Measurements from ENCODE around the gene ADAM15. TPM values are rescaled to one million over a fixed set of nuclear protein-coding genes. Genes with fewer than 3 reads are reported as not detected.

ADAM15 gene
- total and polyA plus RNA-seq, 2 of the 8 experiments (the other 6 are each of a cell fraction or from before 2014, with no cell fraction given), result 32.9 to 37.6 TPM

DNA sequence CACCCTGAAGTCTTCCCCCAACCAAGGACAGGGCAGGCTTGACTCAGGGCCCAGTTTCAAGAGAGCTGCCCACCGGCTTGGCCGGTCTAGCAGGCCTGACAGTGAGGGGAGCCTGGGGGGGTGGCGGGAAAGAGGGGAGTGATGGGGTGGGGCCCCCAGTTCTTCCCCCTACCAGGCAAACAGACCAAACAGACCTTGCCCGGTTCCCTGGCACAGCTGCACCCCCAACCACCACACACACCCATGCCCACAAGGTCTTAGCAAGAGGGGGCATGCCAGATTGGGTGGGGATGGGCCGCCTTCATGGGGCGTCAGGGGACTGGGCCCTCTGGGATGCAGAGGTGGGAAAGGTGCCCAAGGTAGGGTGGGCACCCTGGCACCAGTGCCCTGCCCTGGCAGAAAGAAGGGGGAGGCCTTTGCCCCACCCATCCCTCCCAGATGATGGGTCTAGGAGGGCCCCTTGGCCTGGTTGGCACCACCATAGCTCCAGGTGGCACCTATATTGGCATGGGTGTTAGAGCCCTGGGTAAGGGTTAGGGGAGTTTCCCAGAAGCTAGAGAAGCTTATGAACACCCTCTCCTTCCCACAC, 39.6 kb upstream of the ADAM15 start:
- H3K4me2 ChIP-seq (ENCODE audit: insufficient read depth in 1 of 2, low read depth in 2 of 2, low read length in 2 of 2), result peak overlapping the region; percentile 50 to 61; a peak in 2 of 4 replicates
- no peak overlapping the region for H3K14ac ChIP-seq (ENCODE audit: insufficient read length)
- no peak overlapping the region for H3K27ac ChIP-seq (ENCODE audit: low read depth, low read length)
- H3K79me2 ChIP-seq (ENCODE audit: control insufficient read depth in 1 of 2, insufficient read depth in 2 of 2, low read length in 2 of 2), result peaks cover 0 to 33% of the 10 kb centered on the region in 2 experiments; a peak in 3 of 4 replicates
- H3K27me3 ChIP-seq (replicated peaks in 1 of 4; ENCODE audit: control insufficient read depth in 3 of 4, extremely low read depth in 1 of 4, insufficient read depth in 3 of 4, low read length in 3 of 4), result no peaks in the 10 kb centered on the region
- ChIA-PET CTCF (ENCODE audit: partially characterized antibody) (interaction anchor here (1.1 to 18.6 kb wide), 4 partner anchors 14 to 105 kb away, joined by 3 to 354 read pairs (median 130); partner anchors contain the start of genes ADAM15, CKS1B, LENEP and ZBTB7B), POLR2A (ENCODE audit: partially characterized antibody) (interaction anchor here (0.6 to 14.8 kb wide), 10 partner anchors 6 to 69 kb away, joined by 3 to 128 read pairs (median 6); partner anchors contain the start of genes CKS1B, FLAD1, LENEP and SHC1)
- H3K4me3 ChIP-seq (ENCODE audit: extremely low read depth in 1 of 4, insufficient read depth in 2 of 4, low read depth in 3 of 4, low read length in 4 of 4), result no peak overlapping the region
- no peak overlapping the region for H2BK20ac ChIP-seq (ENCODE audit: low read length)
- WGBS, 2 experiments (ENCODE audit: extremely low coverage in 1 of 2, insufficient coverage in 1 of 2, insufficient read length in 1 of 2, insufficient replicate concordance in 2 of 2, low coverage in 1 of 2, low lambda C conversion rate in 2 of 2, missing lambda C conversion rate in 1 of 2), result 93% methylated on average over 3 of the region's 6 CpGs; no CpG with 5 or more reads in 1 of the 2 experiments
- H3K4me1 ChIP-seq (replicated peaks in 1 of 4; ENCODE audit: control insufficient read depth in 3 of 4, insufficient read depth in 4 of 4, low read length in 3 of 4), result peaks cover 8 to 47% (median 34%) of the 10 kb centered on the region in 4 experiments
- H4K5ac ChIP-seq (ENCODE audit: insufficient read length, low read depth, low read length), result peak overlapping the region; percentile 53
- no peak overlapping the region for H3K9ac ChIP-seq (replicated peaks in 1 of 4; ENCODE audit: extremely low read depth in 1 of 4, low read depth in 3 of 4, low read length in 3 of 4)
- H3K4ac ChIP-seq (replicated peaks; ENCODE audit: insufficient read length, low read depth, low read length), result no peak overlapping the region
- H3K18ac ChIP-seq (ENCODE audit: extremely low read depth, low read length), result peak overlapping the region; percentile 87; the same call in 1 of the 2 replicates
- no peak for DNase-seq (ENCODE audit: low read depth in 1 of 2, low spot score in 2 of 2)
- peak overlapping the region; percentile 94; the same call in 1 of the 2 replicates for H2BK12ac ChIP-seq (ENCODE audit: low read depth, low read length)
- FAIRE-seq, result no peak
- no peaks in the 10 kb centered on the region; the same call in 1 of the 2 replicates for H3K23me2 ChIP-seq (ENCODE audit: low read depth, low read length)
- peak overlapping the region; percentile 34 for H4K91ac ChIP-seq (replicated peaks; ENCODE audit: insufficient read length, low read length)
- peak overlapping the region; percentile 15; the same call in 1 of the 2 replicates for H4K8ac ChIP-seq (ENCODE audit: extremely low read depth, insufficient read depth, low read length)
- peaks cover 15% of the 10 kb centered on the region for H3K79me1 ChIP-seq (ENCODE audit: low read depth, low read length)
- 0 out of 2 replicates have a peak overlapping the region, but pooled peaks have one; percentile 87 for H2BK5ac ChIP-seq (ENCODE audit: low read depth, low read length)
- peak overlapping the region; percentile 53; the same call in 1 of the 2 replicates for H2BK15ac ChIP-seq (ENCODE audit: low read length)
- H2AK5ac ChIP-seq (ENCODE audit: low read depth, low read length), result 0 out of 2 replicates have a peak overlapping the region, but pooled peaks have one; percentile 33
- H2BK120ac ChIP-seq (replicated peaks; ENCODE audit: low read depth, low read length), result peak overlapping the region; percentile 33
- H2AFZ ChIP-seq (ENCODE audit: low read length), result no peak overlapping the region
- H4K20me1 ChIP-seq (replicated peaks in 1 of 2; ENCODE audit: control insufficient read depth in 1 of 2, insufficient read depth in 2 of 2, low read length in 2 of 2), result peaks cover 0 to 9% of the 10 kb centered on the region in 2 experiments
- H3K9me3 ChIP-seq (ENCODE audit: insufficient read depth in 2 of 2, low read depth in 1 of 2, low read length in 1 of 2), result no peaks in the 10 kb centered on the region
- no peak overlapping the region for H3K23ac ChIP-seq (ENCODE audit: insufficient read length)
- peaks cover 0 to 25% (median 13%) of the 10 kb centered on the region in 4 experiments; a peak in 4 of 8 replicates for H3K36me3 ChIP-seq (ENCODE audit: control insufficient read depth in 2 of 4, insufficient read depth in 4 of 4, low read length in 3 of 4)
- no peak overlapping the region for H3K56ac ChIP-seq (replicated peaks; ENCODE audit: insufficient read length, low read depth, low read length)
- TF ChIP-seq SIN3A (conservative IDR thresholded peaks at IDR 0.05 in 1 of 2, IDR thresholded peaks at IDR 0.05 in 1 of 2; ENCODE audit: low read depth in 1 of 2, low read length in 2 of 2) (no peak), CREB1 (IDR thresholded peaks at IDR 0.05) (no peak), GTF2F1 (IDR thresholded peaks at IDR 0.05; ENCODE audit: borderline replicate concordance, low read depth, low read length) (no peak), POLR2A (IDR thresholded peaks at IDR 0.05; ENCODE audit: control extremely low read depth in 1 of 2, low read depth in 2 of 2, low read length in 2 of 2) (no peak), SIRT6 (IDR thresholded peaks at IDR 0.05; ENCODE audit: low read length) (no peak), RAD21 (IDR thresholded peaks at IDR 0.05 in 1 of 2, conservative IDR thresholded peaks at IDR 0.05 in 1 of 2; ENCODE audit: low read depth in 2 of 2, low read length in 2 of 2) (no peak), FOSL1 (IDR thresholded peaks at IDR 0.05; ENCODE audit: insufficient read depth, low read depth, low read length) (no peak), TEAD4 (IDR thresholded peaks at IDR 0.05; ENCODE audit: low read depth, low read length) (no peak), CEBPB (IDR thresholded peaks at IDR 0.05; ENCODE audit: low read depth, low read length) (no peak), SRF (IDR thresholded peaks at IDR 0.05; ENCODE audit: low read depth, low read length) (no peak), MAFK (IDR thresholded peaks at IDR 0.05; ENCODE audit: low read depth, low read length) (no peak), RFX5 (IDR thresholded peaks at IDR 0.05; ENCODE audit: borderline replicate concordance, low read depth, low read length) (no peak)

Measured in H1 (cell line).